Ovary (tissue), 3 donors: ENCODE results near the gene DNAJB14.

Source experiments
- CTCF ChIP-seq, 3 donors: fragments of 450-650 bp in 2 of 3; fragments of 200-600 bp in 1 of 3; IDR thresholded peaks; one replicate each; pipeline versions ENCODE4 v1.5.1 to v1.8.0; 2016 to 2022; ENCODE audit warnings: antibody characterized with exemption in 3 of 3, mild to moderate bottlenecking in 1 of 3
- EP300 ChIP-seq: sonication (generic); formaldehyde crosslinking; IDR thresholded peaks from one replicate; pipeline ENCODE4 v1.6.1; 2017; ENCODE audit warnings: antibody characterized with exemption
- donor health status: DM: no; HTN: no; CAD: no.

- no peak for TF ChIP-seq CTCF (IDR thresholded peaks at IDR 0.05)
- no peak for TF ChIP-seq EP300
Observed at GRCh38 chr4:99846891-99847290, 99.5 kb downstream of the DNAJB14 start.
